Measurements from ENCODE around the gene CRCP. TPM values are rescaled to one million over a fixed set of nuclear protein-coding genes. Genes with fewer than 3 reads are reported as not detected.

The CRCP gene
- total RNA-seq, 2 experiments from 2014 or later = 25.5 to 25.9 TPM

- CTCF ChIA-PET = no interaction called here
- POLR2A ChIA-PET = no interaction called here
- intact Hi-C loops (cut with micrococcal nuclease) = no loop called here
- Mint-ChIP-seq H3K4me1 (ENCODE audit: low read depth) (peaks cover 26% of the 10 kb centered on the region), H3K27me3 (peaks cover 11% of the 10 kb centered on the region), H3K4me3 (no peak overlapping the region), H3K36me3 (ENCODE audit: low read depth) (no peaks in the 10 kb centered on the region), H3K27ac (no peak overlapping the region), H3K9me3 (no peaks in the 10 kb centered on the region)
- DNase-seq (no peak), ATAC-seq (no peak)
- TF ChIP-seq, protein P1, sequence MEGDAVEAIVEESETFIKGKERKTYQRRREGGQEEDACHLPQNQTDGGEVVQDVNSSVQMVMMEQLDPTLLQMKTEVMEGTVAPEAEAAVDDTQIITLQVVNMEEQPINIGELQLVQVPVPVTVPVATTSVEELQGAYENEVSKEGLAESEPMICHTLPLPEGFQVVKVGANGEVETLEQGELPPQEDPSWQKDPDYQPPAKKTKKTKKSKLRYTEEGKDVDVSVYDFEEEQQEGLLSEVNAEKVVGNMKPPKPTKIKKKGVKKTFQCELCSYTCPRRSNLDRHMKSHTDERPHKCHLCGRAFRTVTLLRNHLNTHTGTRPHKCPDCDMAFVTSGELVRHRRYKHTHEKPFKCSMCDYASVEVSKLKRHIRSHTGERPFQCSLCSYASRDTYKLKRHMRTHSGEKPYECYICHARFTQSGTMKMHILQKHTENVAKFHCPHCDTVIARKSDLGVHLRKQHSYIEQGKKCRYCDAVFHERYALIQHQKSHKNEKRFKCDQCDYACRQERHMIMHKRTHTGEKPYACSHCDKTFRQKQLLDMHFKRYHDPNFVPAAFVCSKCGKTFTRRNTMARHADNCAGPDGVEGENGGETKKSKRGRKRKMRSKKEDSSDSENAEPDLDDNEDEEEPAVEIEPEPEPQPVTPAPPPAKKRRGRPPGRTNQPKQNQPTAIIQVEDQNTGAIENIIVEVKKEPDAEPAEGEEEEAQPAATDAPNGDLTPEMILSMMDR (IDR thresholded peaks at IDR 0.05) = no peak
These were observed 87.8 kb downstream of the CRCP start for GRCh38 chr7:66202441-66202840.

Other genes with a start within 250 kb of the CRCP start
- 10 to 100 TPM; 13.5 to 13.8 TPM for gene VKORC1L1, start 241.8 kb upstream of the CRCP start, total RNA-seq
- 10 to 100 TPM; 42.0 to 48.6 TPM for gene GUSB, start 132.6 kb upstream of the CRCP start, total RNA-seq
- 10 to 100 TPM; 15.5 to 19.4 TPM for gene ASL, start 39.0 kb upstream of the CRCP start, total RNA-seq
- 1 to 10 TPM; 2.4 TPM for gene TPST1, start 90.5 kb downstream of the CRCP start, total RNA-seq

Measured in activated CD8-positive, alpha-beta T cell treated with anti-CD3 and anti-CD28 coated beads for 36 hours (primary cell).